Ovary (tissue), 3 donors: ENCODE data around the gene PERM1.

Experiments
- POLR2A ChIP-seq: fragments of 450-650 bp; IDR thresholded peaks from one replicate; pipeline ENCODE4 v1.6.1; 2017; ENCODE audit warnings: antibody characterized with exemption, mild to moderate bottlenecking, moderate library complexity
- TF ChIP-seq, protein P1 (sequence below), 3 donors: fragments of 450-650 bp in 2 of 3; fragments of 200-600 bp in 1 of 3; IDR thresholded peaks; one replicate each; pipeline versions ENCODE4 v1.5.1 to v1.8.0; 2016 to 2022; ENCODE audit warnings: antibody characterized with exemption in 3 of 3, mild to moderate bottlenecking in 1 of 3
- donor health status: DM: no; HTN: no; CAD: no.

DNA sequence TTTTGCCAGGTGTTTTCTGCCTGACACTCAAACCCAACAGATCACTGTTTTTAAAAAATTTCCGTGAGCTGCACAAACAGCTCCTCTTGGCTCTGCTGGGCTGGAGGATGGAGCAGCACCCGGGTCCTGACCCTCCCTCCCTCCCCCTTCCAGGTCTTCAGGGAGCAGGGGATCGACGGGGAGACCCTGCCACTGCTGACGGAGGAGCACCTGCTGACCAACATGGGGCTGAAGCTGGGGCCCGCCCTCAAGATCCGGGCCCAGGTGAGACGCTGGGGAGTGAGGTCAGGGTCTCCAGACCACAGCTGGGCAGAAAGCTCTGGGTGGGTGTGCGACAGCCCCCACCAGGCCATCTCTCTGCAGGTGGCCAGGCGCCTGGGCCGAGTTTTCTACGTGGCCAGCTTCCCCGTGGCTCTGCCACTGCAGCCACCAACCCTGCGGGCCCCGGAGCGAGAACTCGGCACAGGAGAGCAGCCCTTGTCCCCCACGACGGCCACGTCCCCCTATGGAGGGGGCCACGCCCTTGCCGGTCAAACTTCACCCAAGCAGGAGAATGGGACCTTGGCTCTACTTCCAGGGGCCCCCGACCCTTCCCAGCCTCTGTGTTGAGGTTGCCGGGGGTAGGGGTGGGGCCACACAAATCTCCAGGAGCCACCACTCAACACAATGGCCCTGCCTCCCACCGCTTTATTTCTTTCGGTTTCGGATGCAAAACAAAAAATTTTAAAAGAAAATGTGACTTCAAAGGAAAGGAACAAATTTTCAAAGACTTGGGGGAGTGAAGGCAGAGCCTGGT, 38.1 kb downstream of the PERM1 start:
- TF ChIP-seq POLR2A, result no peak
- TF ChIP-seq, protein P1, sequence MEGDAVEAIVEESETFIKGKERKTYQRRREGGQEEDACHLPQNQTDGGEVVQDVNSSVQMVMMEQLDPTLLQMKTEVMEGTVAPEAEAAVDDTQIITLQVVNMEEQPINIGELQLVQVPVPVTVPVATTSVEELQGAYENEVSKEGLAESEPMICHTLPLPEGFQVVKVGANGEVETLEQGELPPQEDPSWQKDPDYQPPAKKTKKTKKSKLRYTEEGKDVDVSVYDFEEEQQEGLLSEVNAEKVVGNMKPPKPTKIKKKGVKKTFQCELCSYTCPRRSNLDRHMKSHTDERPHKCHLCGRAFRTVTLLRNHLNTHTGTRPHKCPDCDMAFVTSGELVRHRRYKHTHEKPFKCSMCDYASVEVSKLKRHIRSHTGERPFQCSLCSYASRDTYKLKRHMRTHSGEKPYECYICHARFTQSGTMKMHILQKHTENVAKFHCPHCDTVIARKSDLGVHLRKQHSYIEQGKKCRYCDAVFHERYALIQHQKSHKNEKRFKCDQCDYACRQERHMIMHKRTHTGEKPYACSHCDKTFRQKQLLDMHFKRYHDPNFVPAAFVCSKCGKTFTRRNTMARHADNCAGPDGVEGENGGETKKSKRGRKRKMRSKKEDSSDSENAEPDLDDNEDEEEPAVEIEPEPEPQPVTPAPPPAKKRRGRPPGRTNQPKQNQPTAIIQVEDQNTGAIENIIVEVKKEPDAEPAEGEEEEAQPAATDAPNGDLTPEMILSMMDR (IDR thresholded peaks at IDR 0.05), result no peak
